LHCN-M2 (cell line): Measurements from ENCODE around the gene CBX1. TPM values are rescaled to one million over a fixed set of nuclear protein-coding genes. Genes with fewer than 3 reads are reported as not detected.
"Not testable (repeated sequence)": the region's sequence is repeated elsewhere in the genome, so short reads cannot be mapped to it uniquely, and the experiment has no call there.

Experiments used
- DNase-seq: peaks from one replicate; pipeline ENCODE4 v3.0.0-alpha.2; 2012; ENCODE audit warnings: low read depth
- total RNA-seq: library from RNA; depleted of rRNA; stranded (reverse); fragments of >200 nt; gene quantifications from 2 replicates; pipeline ENCODE4 v1.2.3, GENCODE V29; 2014

The CBX1 gene
- total RNA-seq, 1 experiment from 2014 or later = 104 TPM

DNA sequence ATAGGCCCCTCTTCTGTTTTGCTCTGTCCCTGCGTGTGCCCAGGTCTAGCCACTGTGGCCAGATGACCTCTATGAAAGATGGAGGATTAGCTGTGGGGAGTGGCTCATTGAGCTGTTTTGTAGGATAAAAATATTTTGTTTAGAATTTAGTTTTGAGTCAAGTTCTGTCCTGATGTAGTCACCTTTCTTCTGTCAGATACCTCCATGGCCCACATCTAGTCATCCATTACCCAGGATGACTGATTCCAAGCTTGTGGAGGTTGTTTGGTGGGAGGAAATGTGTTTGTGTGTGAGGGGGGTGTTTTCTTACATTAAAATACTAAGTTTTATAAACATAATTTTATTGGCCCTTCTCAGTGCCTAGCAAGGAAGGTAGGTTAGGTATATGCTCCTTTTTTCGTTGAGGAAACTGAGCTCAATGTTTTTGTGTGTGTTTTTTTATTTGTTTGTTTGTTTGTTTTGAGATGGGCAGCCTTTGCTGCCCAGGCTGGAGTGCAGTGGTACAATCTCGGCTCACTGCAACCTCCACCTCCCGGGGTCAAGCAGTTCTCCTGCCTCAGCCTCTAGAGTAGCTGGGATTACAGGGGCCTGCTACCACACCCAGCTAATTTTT lies 22.6 kb upstream of the CBX1 start:
- DNase-seq = no peak

DNA sequence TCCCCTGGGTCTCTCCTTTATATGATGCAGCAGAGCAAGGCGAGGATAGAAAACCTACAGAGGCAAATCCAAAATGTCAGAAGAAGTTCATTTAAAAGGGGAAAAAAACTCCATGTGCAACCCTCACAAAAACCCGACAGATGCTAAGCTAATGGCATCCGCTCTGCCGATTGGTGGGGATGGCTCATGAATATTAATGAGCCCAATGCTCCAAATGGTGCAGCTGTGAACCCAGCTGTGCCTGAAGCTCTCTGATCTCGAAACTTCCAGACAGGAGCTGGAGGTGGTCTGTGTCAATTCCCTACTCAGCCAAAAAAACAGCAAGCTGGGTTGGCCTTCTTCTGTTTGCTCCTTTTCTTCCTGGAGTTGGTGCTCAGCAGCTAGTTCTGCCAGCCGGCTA lies 21.8 kb upstream of the CBX1 start:
- DNase-seq = no peak

GRCh38 chr17:48122665-48123045 lies 21.4 kb upstream of the CBX1 start:
- DNase-seq = no peak

GRCh38 chr17:48121923-48122664 lies 20.8 kb upstream of the CBX1 start:
- no peak for DNase-seq

- no peak for DNase-seq
Observed at GRCh38 chr17:48113201-48113676, 12.0 kb upstream of the CBX1 start.

GRCh38 chr17:48111937-48112241 lies 10.6 kb upstream of the CBX1 start:
- no peak for DNase-seq

GRCh38 chr17:48110761-48111160 lies 9.5 kb upstream of the CBX1 start:
- DNase-seq = no peak

GRCh38 chr17:48107137-48108055 lies 6.1 kb upstream of the CBX1 start, which contains the start of gene SNX11:
Gene SNX11 (plus strand): TSS chr17:48107766. CDS start chr17:48112044, 4,278 bp downstream.
- peak; percentile 82 for DNase-seq

DNA sequence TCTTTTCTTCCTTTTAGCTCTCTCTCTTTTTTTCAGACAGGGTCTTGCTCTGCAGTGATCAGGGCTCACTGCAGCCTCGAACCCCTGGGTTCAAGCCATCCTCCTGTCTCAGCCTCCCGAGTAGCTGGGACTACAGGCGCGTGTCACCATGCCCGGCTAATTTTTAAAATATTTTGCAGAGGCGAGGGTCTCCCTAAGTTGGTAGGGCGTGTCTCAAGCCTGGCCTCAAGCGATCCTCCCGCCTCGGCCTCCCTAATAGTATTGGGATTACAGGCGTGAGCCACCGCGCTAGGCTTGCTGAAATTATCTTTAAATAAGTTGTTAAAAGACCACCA lies 5.5 kb upstream of the CBX1 start:
- no peak for DNase-seq

DNA sequence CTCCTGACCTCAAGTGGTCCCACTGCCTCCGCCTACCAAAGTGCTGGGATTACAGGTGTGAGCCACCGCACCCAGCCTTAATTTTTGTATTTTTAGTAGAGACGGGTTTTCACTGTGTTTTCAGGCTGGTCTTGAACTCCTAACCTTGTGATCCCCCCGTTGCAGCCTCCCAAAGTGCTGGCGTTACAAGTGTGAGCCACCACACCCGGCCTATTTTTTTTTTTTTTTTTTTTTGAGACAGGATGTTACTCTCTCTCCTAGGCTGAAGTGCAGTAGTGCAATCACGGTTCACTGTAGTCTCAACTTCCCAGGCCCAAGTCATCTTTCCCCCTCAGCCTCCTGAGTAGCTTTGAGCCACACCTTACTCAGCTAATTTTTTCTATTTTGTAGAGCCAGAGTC lies 3.2 kb upstream of the CBX1 start:
- DNase-seq = no peak

- no peak for DNase-seq
Observed at GRCh38 chr17:48102798-48103715, 1.8 kb upstream of the CBX1 start.

- no peak for DNase-seq
Observed at GRCh38 chr17:48102043-48102750, 919 bp upstream of the CBX1 start.

DNA sequence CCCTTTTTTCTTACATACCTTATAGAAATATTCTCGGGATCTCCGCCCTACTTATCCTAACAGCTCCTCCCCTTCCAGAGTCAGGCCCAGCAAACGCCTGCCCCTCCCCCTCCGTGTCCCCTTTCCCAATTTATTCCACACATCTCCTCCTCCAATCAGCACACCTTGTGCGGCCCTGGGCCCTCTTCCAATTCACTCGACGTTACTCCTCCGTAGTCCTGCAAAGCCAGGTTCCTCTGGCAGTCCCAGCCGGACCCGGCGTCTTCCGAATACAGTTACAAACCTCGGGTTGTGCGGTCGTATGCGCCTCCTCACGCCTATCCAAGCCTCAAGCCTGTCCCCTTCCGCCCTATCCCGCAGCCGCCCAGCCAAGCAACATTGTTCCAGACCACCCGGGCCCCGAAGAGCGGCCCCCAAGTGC lies 677 bp downstream of the CBX1 start:
- peak; percentile 44 for DNase-seq

GRCh38 chr17:48100160-48100559 lies 1.1 kb downstream of the CBX1 start:
- no peak for DNase-seq

DNA sequence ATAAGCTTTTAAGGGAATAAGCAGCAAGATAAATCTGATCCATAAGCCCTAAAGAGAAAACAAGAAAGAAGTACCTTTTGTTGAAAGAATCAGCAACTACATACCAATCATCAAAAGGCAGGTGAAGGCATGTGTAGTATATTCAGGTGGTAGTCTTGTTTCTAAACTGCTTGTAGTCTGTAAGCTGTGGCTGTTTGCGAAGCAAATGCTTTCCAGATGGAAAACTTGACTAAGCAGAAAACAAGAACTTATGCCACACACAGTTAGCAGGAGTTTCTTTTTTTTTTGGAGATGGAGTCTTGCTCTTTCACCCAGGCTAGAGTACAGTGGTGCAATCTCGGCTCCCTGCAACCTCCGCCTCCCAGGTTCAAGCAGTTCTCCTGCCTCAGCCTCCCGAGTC lies 5.7 kb downstream of the CBX1 start:
- DNase-seq = no peak

- DNase-seq = no peak
Observed at GRCh38 chr17:48093341-48094045, 7.8 kb downstream of the CBX1 start.

DNA sequence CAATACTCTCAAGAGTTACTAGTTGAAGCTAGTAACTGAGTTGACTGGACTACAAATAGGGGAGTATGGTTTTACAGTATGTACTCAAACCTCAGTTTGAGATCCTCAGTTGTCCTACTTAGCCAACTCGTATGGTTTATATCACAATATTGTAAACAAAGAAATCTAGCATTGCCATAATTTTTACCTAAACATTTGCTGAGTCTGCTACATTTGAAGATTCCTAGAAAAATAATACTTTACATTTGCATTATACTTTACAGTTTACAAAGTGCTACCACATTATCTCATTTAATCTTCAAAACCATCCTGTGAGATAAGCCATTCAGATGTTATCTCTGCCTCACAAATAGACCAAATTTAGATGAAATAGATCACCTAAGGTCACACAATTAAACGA lies 16.3 kb downstream of the CBX1 start:
- no peak for DNase-seq

DNA sequence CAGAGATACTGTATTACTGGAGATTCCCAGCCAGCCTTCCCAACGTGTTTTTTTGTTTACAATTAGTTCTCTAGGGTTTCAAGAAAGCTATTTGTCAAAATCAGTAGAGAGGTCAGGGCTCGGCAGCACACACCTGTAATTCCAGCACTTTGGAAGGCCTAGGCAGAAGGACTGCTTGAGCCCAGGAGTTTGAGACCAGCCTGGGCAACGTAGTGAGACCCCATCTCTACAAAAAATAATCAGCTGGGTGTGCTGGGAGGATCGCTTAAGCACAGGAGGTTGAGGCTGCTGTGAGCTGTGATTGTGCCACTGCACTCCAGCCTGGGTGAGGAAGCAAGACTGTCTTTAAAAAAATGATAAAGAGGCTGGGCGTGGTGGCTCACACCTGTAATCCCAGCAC lies 19.4 kb downstream of the CBX1 start:
- DNase-seq = no peak

DNA sequence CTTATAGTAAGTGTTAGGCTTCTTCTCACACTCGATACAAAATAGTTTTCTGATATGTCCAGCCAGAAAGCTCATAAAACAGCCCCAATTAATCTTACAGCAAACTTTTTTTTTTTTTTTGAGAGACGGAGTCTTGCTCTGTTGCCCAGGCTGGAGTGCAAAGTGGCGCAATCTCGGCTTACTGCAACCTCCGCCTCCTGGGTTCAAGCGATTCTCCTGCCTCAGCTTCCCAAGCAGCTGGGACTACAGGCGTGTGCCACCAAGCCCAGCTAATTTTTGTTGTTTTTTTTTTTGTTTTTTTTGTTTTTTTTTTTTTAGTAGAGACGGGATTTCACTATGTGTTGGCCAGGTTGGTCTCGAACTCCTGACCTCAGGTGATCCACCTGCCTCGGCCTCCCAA lies 24.1 kb downstream of the CBX1 start:
- not testable (repeated sequence) for DNase-seq
